Stimulated activated CD8-positive, alpha-beta memory T cell treated with anti-CD3 and anti-CD28 coated beads, Interleukin-15, amount 100 ng/mL, for 24 hours (primary cell): ENCODE results near the gene TPSAB1.
"Not testable (repeated sequence)": the region's sequence is repeated elsewhere in the genome, so short reads cannot be mapped to it uniquely, and the experiment has no call there.

Source experiments
- DNase-seq: peaks from one replicate; pipeline ENCODE4 v3.0.0-alpha.2; 2020; ENCODE audit warnings: low read depth

TPSAB1 gene

GRCh38 chr16:1247903-1248537, 7.5 kb downstream of the TPSAB1 start:
- not testable (repeated sequence) for DNase-seq

- not testable (repeated sequence) for DNase-seq
These were observed 8.7 kb downstream of the TPSAB1 start for GRCh38 chr16:1249031-1249755.

- DNase-seq = not testable (repeated sequence)
These were observed 13.3 kb downstream of the TPSAB1 start for GRCh38 chr16:1253701-1254364.

- not testable (repeated sequence) for DNase-seq
These were observed 14.3 kb downstream of the TPSAB1 start for GRCh38 chr16:1254821-1255220.

GRCh38 chr16:1255276-1256122, 15.0 kb downstream of the TPSAB1 start, which contains the start of gene TPSD1:
Gene TPSD1, plus strand, starts transcription at chr16:1256069. Its CDS starts 212 bp downstream, at chr16:1256281.
- DNase-seq = not testable (repeated sequence)

- DNase-seq = not testable (repeated sequence)
These were observed 15.9 kb downstream of the TPSAB1 start for GRCh38 chr16:1256296-1256873.

GRCh38 chr16:1256874-1257322, 16.4 kb downstream of the TPSAB1 start:
- no peak for DNase-seq

GRCh38 chr16:1257561-1258224, 17.2 kb downstream of the TPSAB1 start:
- DNase-seq = no peak

- DNase-seq = no peak
These were observed 17.7 kb downstream of the TPSAB1 start for GRCh38 chr16:1258225-1258600.

- DNase-seq = no peak
These were observed 18.6 kb downstream of the TPSAB1 start for GRCh38 chr16:1258906-1259759.

GRCh38 chr16:1259760-1260068, 19.2 kb downstream of the TPSAB1 start:
- no peak for DNase-seq

- DNase-seq = no peak
These were observed 19.7 kb downstream of the TPSAB1 start for GRCh38 chr16:1260101-1260680.

GRCh38 chr16:1261131-1261892, 20.8 kb downstream of the TPSAB1 start:
- no peak for DNase-seq

- no peak for DNase-seq
These were observed 21.8 kb downstream of the TPSAB1 start for GRCh38 chr16:1262210-1262845.

- DNase-seq = no peak
These were observed 22.3 kb downstream of the TPSAB1 start for GRCh38 chr16:1262846-1263221.

- no peak for DNase-seq
These were observed 23.3 kb downstream of the TPSAB1 start for GRCh38 chr16:1263591-1264344.

- no peak for DNase-seq
These were observed 24.0 kb downstream of the TPSAB1 start for GRCh38 chr16:1264345-1265089.
